Activated CD4-positive, CD25-positive, alpha-beta regulatory T cell treated with anti-CD3 and anti-CD28 coated beads, Interleukin-2, amount 50 U/mL, for 72 hours (primary cell): Measurements from ENCODE around the gene WASHC2C.
"Not testable (repeated sequence)": the region's sequence is repeated elsewhere in the genome, so short reads cannot be mapped to it uniquely, and the experiment has no call there.

Source experiments
- DNase-seq: peaks from one replicate; pipeline ENCODE4 v3.0.0; 2021

WASHC2C gene

GRCh38 chr10:45771757-45772461 lies 44.8 kb downstream of the WASHC2C start:
- not testable (repeated sequence) for DNase-seq

GRCh38 chr10:45786217-45786616 lies 59.2 kb downstream of the WASHC2C start:
- DNase-seq: not testable (repeated sequence)

DNA sequence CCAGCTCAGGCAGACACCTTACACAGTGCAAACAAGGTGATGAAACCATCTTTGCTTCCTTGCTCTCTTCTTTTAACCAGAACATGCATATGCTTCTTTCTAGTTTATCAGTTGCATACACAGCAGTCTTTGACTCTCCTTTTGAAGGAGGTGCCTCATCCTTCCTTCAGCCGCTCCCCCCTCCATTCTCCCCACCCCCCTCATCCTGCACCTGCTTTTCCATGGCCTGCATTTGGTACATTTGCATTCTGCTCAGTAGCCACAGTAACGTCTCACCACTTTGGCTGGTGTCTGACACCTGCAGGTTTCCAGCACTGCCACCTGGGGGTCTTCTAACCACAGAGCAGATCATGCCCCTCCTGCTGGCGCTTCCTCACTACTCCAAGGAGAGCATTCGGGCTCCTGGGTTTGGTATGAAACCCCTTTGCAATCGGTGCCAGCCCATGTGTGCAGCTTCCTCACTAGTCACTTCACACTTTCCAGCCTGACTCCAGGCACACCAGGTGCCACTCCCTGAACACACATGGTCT lies 60.2 kb downstream of the WASHC2C start:
- DNase-seq: not testable (repeated sequence)

DNA sequence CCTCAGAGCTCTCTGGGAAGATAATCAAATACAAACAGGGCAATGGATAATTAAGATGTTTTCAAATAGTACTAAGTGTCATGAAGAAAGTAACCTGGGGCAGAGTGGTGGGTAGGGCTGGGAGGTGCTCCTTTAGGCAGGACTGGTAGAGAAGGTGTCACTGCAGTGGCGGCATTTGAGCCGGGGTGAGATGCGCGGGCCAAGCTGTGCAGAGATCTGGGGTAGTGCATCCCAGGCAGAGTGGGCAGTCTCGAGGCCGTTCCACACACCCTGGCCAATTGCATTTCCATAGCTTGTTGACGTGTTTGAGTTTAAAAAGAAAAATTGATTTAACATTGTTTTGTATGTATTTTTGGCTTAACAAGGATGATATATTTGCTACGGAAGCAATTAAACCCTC lies 62.9 kb downstream of the WASHC2C start:
- not testable (repeated sequence) for DNase-seq

DNA sequence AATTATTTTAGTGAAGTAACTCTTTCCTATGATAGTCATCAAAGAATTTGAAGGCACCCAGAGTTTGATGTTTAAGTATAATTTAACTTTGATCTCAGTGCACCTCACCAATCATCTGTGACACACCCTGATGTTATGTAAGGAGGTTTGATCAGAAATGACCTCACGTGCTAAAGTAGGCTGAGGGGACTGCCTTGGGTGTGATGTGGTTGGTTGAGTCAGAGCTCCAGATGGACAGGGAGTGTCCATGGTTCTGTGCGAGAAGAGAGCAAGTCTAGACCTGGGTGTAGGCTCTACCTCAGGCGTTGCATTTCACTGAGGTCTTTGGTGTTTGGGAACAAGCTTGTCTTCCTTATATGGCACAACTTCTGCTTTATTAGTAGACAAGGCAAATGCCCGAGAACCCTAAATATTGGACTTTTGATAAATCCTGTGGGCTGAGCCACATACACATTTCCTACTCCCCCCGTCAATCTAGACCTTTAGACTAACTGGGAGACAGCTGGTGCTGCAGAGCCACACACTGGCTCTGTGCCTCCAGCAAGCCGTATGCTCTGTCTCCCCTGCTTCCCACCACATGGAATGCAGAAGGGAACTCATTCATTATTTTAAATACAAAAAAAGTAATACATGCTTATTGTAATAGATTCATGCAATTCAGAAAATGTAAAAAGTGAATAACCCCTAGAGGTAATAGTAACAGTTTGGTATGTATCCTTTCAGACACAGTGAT lies 63.8 kb downstream of the WASHC2C start:
- not testable (repeated sequence) for DNase-seq

DNA sequence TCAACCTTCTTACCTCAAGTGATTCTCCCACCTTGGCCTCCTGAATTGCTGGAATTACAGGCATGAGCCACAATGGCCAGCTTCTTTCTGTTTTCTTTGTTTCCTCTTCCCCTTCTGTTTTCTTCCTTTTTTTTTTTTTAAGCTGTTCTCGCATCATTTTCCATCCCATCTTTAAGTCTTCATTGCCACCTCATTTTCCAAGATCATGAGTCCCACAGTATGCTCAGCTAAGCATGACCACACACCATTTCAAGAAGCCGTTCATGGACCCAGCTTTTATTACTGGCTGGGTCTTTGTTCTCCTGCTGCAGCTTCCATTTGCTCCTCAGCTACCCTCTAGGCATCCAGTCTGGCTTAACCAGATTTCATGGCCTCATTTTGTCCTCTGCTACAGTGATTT lies 67.7 kb downstream of the WASHC2C start:
- DNase-seq: not testable (repeated sequence)

DNA sequence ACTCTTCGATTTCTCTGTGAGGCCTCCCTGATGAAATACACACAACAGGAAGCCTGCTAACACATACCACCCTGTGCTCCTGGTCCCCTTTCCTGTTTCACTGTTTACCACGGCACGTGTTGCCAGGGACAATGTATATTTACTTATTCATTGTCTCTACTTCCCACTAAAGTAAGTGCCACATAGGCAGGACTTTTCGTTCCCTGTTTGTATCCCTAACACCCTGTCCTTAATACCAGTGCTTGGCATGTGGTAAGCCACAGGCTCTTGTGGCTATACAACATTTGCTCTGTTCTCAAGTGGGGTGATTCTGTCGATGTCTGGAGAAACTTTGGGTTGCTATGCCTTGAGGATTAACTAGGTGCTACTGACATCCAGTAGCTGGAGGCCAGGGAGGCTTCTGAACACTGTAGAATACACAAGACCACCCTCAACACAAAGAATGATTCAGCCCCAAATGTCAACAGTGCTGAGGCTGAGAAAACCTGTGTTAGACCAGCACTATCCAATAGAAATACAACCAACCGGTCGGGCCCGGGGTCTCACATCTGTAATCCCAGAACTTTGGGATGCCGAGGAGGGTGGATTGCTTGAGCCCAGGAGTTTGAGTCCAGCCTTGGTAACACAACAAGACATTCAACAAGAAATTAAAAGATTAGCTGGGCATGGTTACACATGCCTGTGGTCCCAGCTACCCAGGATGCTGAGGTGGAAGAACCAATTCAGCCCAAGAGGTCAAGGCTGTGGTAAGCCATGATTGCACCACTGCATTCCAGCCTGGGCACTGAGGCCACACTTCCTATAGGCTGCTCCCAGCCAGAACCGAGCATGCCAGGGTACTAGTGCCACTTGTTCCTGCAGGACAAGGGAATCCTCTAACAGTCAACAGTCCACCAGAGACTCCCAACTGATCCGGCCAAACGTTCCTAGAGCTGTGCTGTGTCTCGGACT lies 76.3 kb downstream of the WASHC2C start:
- not testable (repeated sequence) for DNase-seq

GRCh38 chr10:45804996-45805395 lies 77.9 kb downstream of the WASHC2C start:
- DNase-seq: not testable (repeated sequence)

DNA sequence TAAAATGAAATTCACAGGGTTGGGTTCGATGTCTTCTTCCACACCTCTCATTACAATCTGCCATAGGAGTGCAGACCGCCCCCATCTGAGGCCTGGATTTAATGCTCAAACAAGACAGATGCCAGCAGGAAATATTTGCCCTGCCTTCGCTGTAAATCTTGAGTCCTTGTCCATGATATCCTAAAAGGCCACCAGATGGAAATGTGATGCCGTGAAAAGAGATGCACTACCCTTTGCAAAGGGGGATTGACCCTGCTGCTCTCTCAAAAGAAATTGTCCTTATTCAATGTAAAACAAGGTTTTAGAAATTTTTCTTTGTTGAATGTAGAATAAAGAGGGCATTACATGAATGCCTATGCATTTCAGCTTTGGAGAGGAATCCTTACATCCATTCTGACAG lies 82.8 kb downstream of the WASHC2C start:
- DNase-seq: no peak

DNA sequence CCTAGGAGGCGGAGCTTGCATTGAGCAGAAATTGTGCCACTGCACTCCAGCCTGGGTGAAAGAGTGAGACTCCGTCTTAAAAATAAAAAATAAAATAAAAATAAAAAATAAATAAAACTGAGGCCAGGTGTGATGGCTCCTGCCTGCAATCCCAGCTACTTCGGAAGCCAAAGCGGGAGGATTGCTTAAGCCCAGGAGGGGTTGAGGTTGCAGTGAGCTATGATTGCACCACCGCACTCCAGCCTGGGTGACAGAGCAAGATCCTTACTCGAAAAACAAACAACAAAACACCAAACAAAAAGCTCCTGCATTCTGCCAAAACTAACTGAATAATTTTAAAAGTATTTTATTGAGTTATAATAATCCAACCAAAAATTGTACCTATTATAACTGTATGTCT lies 84.0 kb downstream of the WASHC2C start:
- no peak for DNase-seq

GRCh38 chr10:45812959-45813358 lies 85.9 kb downstream of the WASHC2C start:
- DNase-seq: not testable (repeated sequence)

DNA sequence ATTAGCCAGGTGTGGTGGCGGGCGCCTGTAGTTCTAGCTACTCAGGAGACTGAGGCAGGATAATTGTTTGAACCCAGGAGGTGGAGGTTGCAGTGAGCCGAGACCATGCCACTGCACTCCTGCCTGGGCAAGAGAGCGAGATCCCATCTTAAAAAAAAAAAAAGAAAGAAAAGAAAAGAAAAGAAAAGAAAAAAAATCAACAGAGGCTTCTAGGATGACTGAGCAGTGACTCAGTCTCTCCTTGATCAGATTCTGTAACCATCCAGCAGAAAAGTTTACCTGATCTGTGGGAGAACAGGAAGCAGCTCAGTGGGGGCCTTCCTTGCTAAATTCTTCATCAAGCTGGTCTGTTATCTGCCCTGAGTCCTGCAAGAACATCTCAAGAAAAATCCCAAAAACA lies 87.1 kb downstream of the WASHC2C start:
- DNase-seq: not testable (repeated sequence)

DNA sequence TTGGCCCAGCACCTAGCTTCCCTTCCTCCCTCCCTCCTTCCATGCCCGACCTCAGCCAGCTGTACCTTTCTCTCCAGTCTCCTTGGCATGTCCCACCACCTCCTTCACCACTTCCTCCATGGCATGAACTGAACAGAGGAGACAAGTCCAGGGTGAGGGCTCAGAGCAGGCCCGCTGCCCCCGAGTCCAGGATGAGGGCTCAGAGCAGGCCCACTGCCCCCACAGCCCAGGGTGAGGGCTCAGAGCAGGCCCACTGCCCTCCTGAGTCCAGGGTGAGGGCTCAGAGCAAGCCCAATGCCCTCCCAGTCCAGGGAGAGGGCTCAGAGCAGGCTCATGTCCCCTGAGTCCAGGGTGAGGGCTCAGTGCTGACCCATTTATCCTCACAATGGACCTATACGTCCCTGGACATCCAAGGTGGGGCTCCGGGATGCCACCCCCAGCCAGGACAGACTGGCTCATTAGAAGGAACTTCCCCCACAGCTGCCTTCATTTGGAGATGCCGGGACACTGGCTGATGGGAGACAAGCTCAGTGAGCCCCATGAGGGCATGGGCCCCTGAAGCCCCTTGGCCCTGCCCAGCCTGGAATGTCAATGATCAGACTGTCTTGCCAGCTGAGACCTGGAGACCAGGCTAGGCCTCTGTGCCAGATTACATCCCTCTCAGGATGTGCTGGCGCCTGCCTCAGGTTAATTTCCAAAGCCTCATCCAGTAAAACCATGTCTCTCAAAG lies 90.2 kb downstream of the WASHC2C start:
- no peak for DNase-seq

- no peak for DNase-seq
These were observed 90.8 kb downstream of the WASHC2C start for GRCh38 chr10:45817912-45818311.

GRCh38 chr10:45819552-45819951 lies 92.5 kb downstream of the WASHC2C start:
- no peak for DNase-seq

DNA sequence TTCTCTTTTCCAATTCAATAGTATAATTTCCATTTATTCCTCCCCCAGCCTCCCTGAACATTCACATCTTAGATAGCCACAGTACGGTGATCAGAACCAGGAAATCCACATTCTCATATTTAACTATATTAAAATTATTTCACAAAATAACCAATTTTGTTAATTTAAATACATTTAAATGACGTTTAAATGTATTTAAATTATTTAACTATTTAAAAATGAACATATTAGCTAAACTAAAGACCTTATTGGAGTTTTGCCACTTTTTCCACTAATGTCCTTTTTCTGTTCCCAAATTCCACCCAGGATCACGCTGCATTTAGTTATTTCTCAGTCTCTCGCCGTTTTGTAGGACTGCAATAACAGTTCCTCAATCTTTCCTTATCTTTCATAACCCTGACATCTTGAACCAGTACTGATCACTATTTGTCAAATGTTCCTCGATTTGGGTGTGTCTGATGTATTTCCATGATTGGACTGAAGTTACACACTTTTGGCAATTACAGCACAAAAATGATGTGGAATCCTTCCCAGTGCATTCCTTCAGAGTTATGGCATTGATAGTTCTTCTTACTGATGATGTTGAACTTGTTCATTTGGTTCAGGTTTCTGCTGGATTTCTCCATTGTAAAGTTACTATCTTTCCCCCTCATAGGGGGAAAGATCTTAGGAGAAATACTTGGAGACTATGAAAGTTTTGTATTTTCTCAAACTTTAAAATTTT lies 93.2 kb downstream of the WASHC2C start:
- not testable (repeated sequence) for DNase-seq

GRCh38 chr10:45822918-45823317 lies 95.9 kb downstream of the WASHC2C start:
- DNase-seq: not testable (repeated sequence)
